K562 (cell line): ENCODE measurements around the gene EMID1. TPM values are rescaled to one million over a fixed set of nuclear protein-coding genes. Genes with fewer than 3 reads are reported as not detected.

Source experiments
- ATF3 ChIP-seq, 2 experiments: fragments of 450-650 bp in 1 of 2; sonication (generic) in 1 of 2; formaldehyde crosslinking in 1 of 2; IDR thresholded peaks in 1 of 2; conservative IDR thresholded peaks in 1 of 2; 2 replicates each; pipeline versions ENCODE4 v1.6.1 to v1.8.1; 2016 to 2023; ENCODE audit warnings: mild to moderate bottlenecking in 2 of 2, moderate library complexity in 2 of 2, inconsistent platforms in 1 of 2, missing genetic modification reagents in 1 of 2
- CGGBP1 ChIP-seq: fragments of 250-450 bp; sonication (Bioruptor Pico); IDR thresholded peaks from 2 replicates; pipeline ENCODE4 v1.9.0; 2021; ENCODE audit warnings: mild to moderate bottlenecking
- ESRRA ChIP-seq: fragments of 450-650 bp; IDR thresholded peaks from 2 replicates; pipeline ENCODE4 v1.6.1; 2014; ENCODE audit warnings: low read depth, mild to moderate bottlenecking, moderate library complexity, borderline replicate concordance
- ILK ChIP-seq: fragments of 450-650 bp; IDR thresholded peaks from 2 replicates; pipeline ENCODE4 v1.6.1; 2016; ENCODE audit warnings: missing genetic modification characterization, low read depth, mild to moderate bottlenecking, missing compliant biosample characterization, moderate library complexity, borderline replicate concordance
- LARP7 ChIP-seq: fragments of 450-650 bp; IDR thresholded peaks from 2 replicates; pipeline ENCODE4 v1.6.1; 2016
- NEUROD1 ChIP-seq: fragments of 150-350 bp; IDR thresholded peaks from 2 replicates; pipeline ENCODE4 v1.6.1; 2014; ENCODE audit warnings: borderline replicate concordance, low read length, low read depth; ENCODE audit not compliant: partially characterized antibody
- NR1H2 ChIP-seq: sonication (generic); formaldehyde crosslinking; IDR thresholded peaks from 2 replicates; pipeline ENCODE4 v1.4.0; 2020; ENCODE audit warnings: mild to moderate bottlenecking, missing genetic modification reagents
- PBX2 ChIP-seq, 2 experiments: IDR thresholded peaks in 1 of 2; conservative IDR thresholded peaks in 1 of 2; 2 replicates each; pipeline ENCODE4 v1.6.1; 2016; ENCODE audit warnings: low read depth in 2 of 2, mild to moderate bottlenecking in 1 of 2, missing compliant biosample characterization in 1 of 2, missing genetic modification characterization in 1 of 2, moderate library complexity in 1 of 2
- SIN3A ChIP-seq, 2 experiments: fragments of 150-350 bp in 1 of 2; IDR thresholded peaks; 2 replicates each; pipeline ENCODE4 v1.6.1; 2011 to 2016; ENCODE audit warnings: borderline replicate concordance in 2 of 2, low read depth in 2 of 2, low read length in 2 of 2, mild to moderate bottlenecking in 2 of 2, moderate library complexity in 2 of 2; ENCODE audit not compliant: control insufficient read depth in 1 of 2
- SMAD3 ChIP-seq: fragments of 450-650 bp; formaldehyde crosslinking; conservative IDR thresholded peaks from 2 replicates; pipeline ENCODE4 v1.4.0; 2020; ENCODE audit warnings: mild to moderate bottlenecking
- SPI1 ChIP-seq: IDR thresholded peaks from 2 replicates; pipeline ENCODE4 v1.6.1; 2011; ENCODE audit warnings: low read depth, low read length, control low read depth, borderline replicate concordance
- ZBTB49 ChIP-seq: sonication (generic); formaldehyde crosslinking; IDR thresholded peaks from 2 replicates; pipeline ENCODE4 v1.8.0; 2022; ENCODE audit warnings: missing genetic modification reagents, mild to moderate bottlenecking, borderline replicate concordance
- ZFP91 ChIP-seq: sonication (generic); formaldehyde crosslinking; IDR thresholded peaks from 2 replicates; pipeline ENCODE4 v1.8.0; 2022; ENCODE audit warnings: mild to moderate bottlenecking, missing genetic modification reagents
- ZKSCAN3 ChIP-seq: fragments of 250-450 bp; sonication (Bioruptor Pico); IDR thresholded peaks from 2 replicates; pipeline ENCODE4 v1.4.0; 2020
- ZNF511 ChIP-seq: sonication (generic); formaldehyde crosslinking; IDR thresholded peaks from 2 replicates; pipeline ENCODE4 v1.8.0; 2022; ENCODE audit warnings: mild to moderate bottlenecking, missing genetic modification reagents
- polyA plus RNA-seq, 8 experiments: library from polyadenylated mRNA; depleted of rRNA in 4 of 8; stranded (reverse) in 5 of 8; unstranded in 3 of 8; fragments of >200 nt; fragmentation: Nextera tagmentation in 2 of 8; fragmentation: Illumina TruSeq in 1 of 8; extraction: Ambion mirVana in 2 of 8; extraction: Trizol in 1 of 8; gene quantifications; 2 replicates each; pipeline versions ENCODE4 v1.2.1 to v1.2.3, GENCODE V29; 2011 to 2014; ENCODE audit warnings: inconsistent platforms in 1 of 8, missing spikeins in 1 of 8
- total RNA-seq, 7 experiments: library from RNA; depleted of rRNA in 6 of 7; stranded (reverse); fragments of >200 nt in 6 of 7; fragmentation: Illumina TruSeq in 2 of 7; extraction: Trizol in 2 of 7; gene quantifications; 2 replicates each; pipeline versions ENCODE4 v1.2.1 to v1.2.3, GENCODE V29; 2011 to 2021; ENCODE audit warnings: low replicate concordance in 1 of 7

EMID1 gene
- total and polyA plus RNA-seq, 9 of the 15 experiments (the other 6 are each of a cell fraction or from before 2014, with no cell fraction given): 0.15 to 7.2 (median 2.7) TPM

GRCh38 chr22:29197096-29197495, 8.6 kb upstream of the EMID1 start (continued):
- TF ChIP-seq SPI1: no peak
- TF ChIP-seq PBX2 (CRISPR knock-in tag; IDR thresholded peaks at IDR 0.05; ENCODE audit: low read depth): no peak
- no peak for TF ChIP-seq PBX2 (tag; conservative IDR thresholded peaks at IDR 0.05; ENCODE audit: low read depth)
- peak; percentile 88 for TF ChIP-seq ATF3 (IDR thresholded peaks at IDR 0.05)
- TF ChIP-seq ATF3 (CRISPR knock-in tag; conservative IDR thresholded peaks at IDR 0.05): no peak
- TF ChIP-seq ILK: no peak
- no peak for TF ChIP-seq SIN3A (IDR thresholded peaks at IDR 0.05; ENCODE audit: borderline replicate concordance in 2 of 2, control insufficient read depth in 1 of 2, low read depth in 2 of 2, low read length in 2 of 2)
- TF ChIP-seq CGGBP1: no peak
- no peak for TF ChIP-seq ZKSCAN3 (CRISPR knock-in tag)
- TF ChIP-seq ESRRA: peak; percentile 20; the same call in 1 of the 2 replicates
- no peak for TF ChIP-seq ZFP91 (CRISPR knock-in tag)
- TF ChIP-seq ZBTB49 (CRISPR knock-in tag): no peak
- no peak for TF ChIP-seq SMAD3 (CRISPR knock-in tag)
- TF ChIP-seq NR1H2 (CRISPR knock-in tag): no peak
- TF ChIP-seq LARP7: no peak
- no peak for TF ChIP-seq NEUROD1
- no peak for TF ChIP-seq ZNF511 (CRISPR knock-in tag)
